M059J (cell line): ENCODE measurements around the gene MYO1E. TPM values are rescaled to one million over a fixed set of nuclear protein-coding genes. Genes with fewer than 3 reads are reported as not detected.

Source experiments
- total RNA-seq: library from RNA; depleted of rRNA; stranded (reverse); fragments of >200 nt; shearing (Covaris generic); gene quantifications from 2 replicates; pipeline ENCODE4 v1.2.3, GENCODE V29; 2014; rRNA removed

MYO1E gene
- total RNA-seq, 1 experiment from 2014 or later: 131 TPM

Other genes with a start within 250 kb of the MYO1E start
- gene LDHAL6B, start 166.0 kb downstream of the MYO1E start, total RNA-seq: not detected in 2 replicates
- 1.1 and 3.3 TPM in 2 replicates for gene FAM81A, start 65.3 kb upstream of the MYO1E start, total RNA-seq
- gene GCNT3, start 238.9 kb upstream of the MYO1E start, total RNA-seq: 1.1 and 1.6 TPM in 2 replicates